K562 (cell line): ENCODE results near the gene SLC26A11. TPM values are rescaled to one million over a fixed set of nuclear protein-coding genes. Genes with fewer than 3 reads are reported as not detected.

Experiments
- CCNT2 ChIP-seq: IDR thresholded peaks from 2 replicates; pipeline ENCODE4 v1.6.1; 2011; ENCODE audit warnings: borderline replicate concordance, low read depth, mild to moderate bottlenecking, moderate library complexity, mixed read lengths, low read length; ENCODE audit not compliant: insufficient read length; ENCODE audit errors: extremely low read depth
- CEBPG ChIP-seq, 3 experiments: fragments of 200-800 bp in 1 of 3; sonication (Bioruptor generic) in 1 of 3; sonication (generic) in 1 of 3; formaldehyde crosslinking in 1 of 3; IDR thresholded peaks in 2 of 3; conservative IDR thresholded peaks in 1 of 3; 2 replicates each; pipeline versions ENCODE4 v1.6.1 to v1.8.0; 2016 to 2022; ENCODE audit warnings: missing compliant biosample characterization in 2 of 3, missing genetic modification characterization in 2 of 3, mild to moderate bottlenecking in 1 of 3, missing genetic modification reagents in 1 of 3
- DACH1 ChIP-seq: fragments of 450-650 bp; IDR thresholded peaks from 2 replicates; pipeline ENCODE4 v1.6.1; 2018; ENCODE audit not compliant: partially characterized antibody
- E2F8 ChIP-seq: fragments of 450-650 bp; IDR thresholded peaks from 2 replicates; pipeline ENCODE4 v1.7.1; 2018; ENCODE audit warnings: mild to moderate bottlenecking, low read depth; ENCODE audit not compliant: partially characterized antibody
- ETS2 ChIP-seq: IDR thresholded peaks from 2 replicates; pipeline ENCODE4 v1.6.1; 2016; ENCODE audit warnings: borderline replicate concordance, missing genetic modification characterization, mild to moderate bottlenecking, moderate library complexity, missing compliant biosample characterization; ENCODE audit not compliant: poor library complexity, severe bottlenecking
- HCFC1 ChIP-seq: IDR thresholded peaks from 2 replicates; pipeline ENCODE4 v1.6.1; 2012; ENCODE audit warnings: low read depth, low read length, improper control_type of control experiment
- HDAC2 ChIP-seq: fragments of 450-650 bp; IDR thresholded peaks from 2 replicates; pipeline ENCODE4 v1.6.1; 2016; ENCODE audit warnings: mild to moderate bottlenecking
- HDAC6 ChIP-seq: IDR thresholded peaks from 2 replicates; pipeline ENCODE4 v1.6.1; 2012; ENCODE audit warnings: low read depth, mild to moderate bottlenecking, control low read depth, inconsistent platforms, low read length, moderate library complexity
- HDAC8 ChIP-seq: fragments of 450-650 bp; IDR thresholded peaks from 2 replicates; pipeline ENCODE4 v1.6.1; 2016; ENCODE audit warnings: mild to moderate bottlenecking, missing genetic modification characterization, moderate library complexity, missing compliant biosample characterization
- LEF1 ChIP-seq: fragments of 450-650 bp; IDR thresholded peaks from 2 replicates; pipeline ENCODE4 v1.6.1; 2016; ENCODE audit warnings: mild to moderate bottlenecking
- NKRF ChIP-seq: fragments of 450-650 bp; IDR thresholded peaks from 2 replicates; pipeline ENCODE4 v1.6.1; 2016; ENCODE audit warnings: borderline replicate concordance
- PHB ChIP-seq: fragments of 250-450 bp; sonication (Bioruptor Pico); IDR thresholded peaks from 2 replicates; pipeline ENCODE4 v1.5.0; 2021
- RNF2 ChIP-seq: sonication (generic); IDR thresholded peaks from 2 replicates; pipeline ENCODE4 v1.6.1; 2016
- SAP30 ChIP-seq: fragments of 200-600 bp; sonication (generic); IDR thresholded peaks from 2 replicates; pipeline ENCODE4 v1.6.1; 2012; ENCODE audit warnings: borderline replicate concordance, low read depth, mild to moderate bottlenecking, moderate library complexity, low read length, control low read depth, inconsistent platforms; ENCODE audit not compliant: insufficient read depth, poor library complexity, severe bottlenecking
- XRCC4 ChIP-seq: IDR thresholded peaks from one replicate; pipeline ENCODE4 v1.6.1; 2011; ENCODE audit not compliant: insufficient read depth, insufficient read length; ENCODE audit errors: extremely low read depth
- ZBTB12 ChIP-seq: fragments of 250-450 bp; sonication (Bioruptor Pico); IDR thresholded peaks from 2 replicates; pipeline ENCODE4 v1.4.0; 2020
- ZFPM2 ChIP-seq: fragments of 250-450 bp; sonication (Bioruptor Pico); IDR thresholded peaks from 2 replicates; pipeline ENCODE4 v1.5.1; 2022; ENCODE audit warnings: mild to moderate bottlenecking
- ZNF146 ChIP-seq: IDR thresholded peaks from one replicate; pipeline ENCODE4 v1.6.1; 2018; ENCODE audit warnings: missing compliant biosample characterization; ENCODE audit not compliant: unreplicated experiment
- ZNF408 ChIP-seq: fragments of 250-450 bp; sonication (Bioruptor Pico); IDR thresholded peaks from 2 replicates; pipeline ENCODE4 v1.4.0; 2020; ENCODE audit warnings: low read depth, mild to moderate bottlenecking, moderate library complexity
- ZNF511 ChIP-seq: sonication (generic); formaldehyde crosslinking; IDR thresholded peaks from 2 replicates; pipeline ENCODE4 v1.8.0; 2022; ENCODE audit warnings: mild to moderate bottlenecking, missing genetic modification reagents
- polyA plus RNA-seq, 8 experiments: library from polyadenylated mRNA; depleted of rRNA in 4 of 8; stranded (reverse) in 5 of 8; unstranded in 3 of 8; fragments of >200 nt; fragmentation: Nextera tagmentation in 2 of 8; fragmentation: Illumina TruSeq in 1 of 8; extraction: Ambion mirVana in 2 of 8; extraction: Trizol in 1 of 8; gene quantifications; 2 replicates each; pipeline versions ENCODE4 v1.2.1 to v1.2.3, GENCODE V29; 2011 to 2014; ENCODE audit warnings: inconsistent platforms in 1 of 8, missing spikeins in 1 of 8
- total RNA-seq, 7 experiments: library from RNA; depleted of rRNA in 6 of 7; stranded (reverse); fragments of >200 nt in 6 of 7; fragmentation: Illumina TruSeq in 2 of 7; extraction: Trizol in 2 of 7; gene quantifications; 2 replicates each; pipeline versions ENCODE4 v1.2.1 to v1.2.3, GENCODE V29; 2011 to 2021; ENCODE audit warnings: low replicate concordance in 1 of 7

The SLC26A11 gene
- total and polyA plus RNA-seq, 9 of the 15 experiments (the other 6 are each of a cell fraction or from before 2014, with no cell fraction given) = 0.06 to 3.1 (median 1.2) TPM; not detected in 1

- TF ChIP-seq XRCC4 = no peak
- TF ChIP-seq ZFPM2 (CRISPR knock-in tag) = no peak
- no peak for TF ChIP-seq SAP30
- no peak for TF ChIP-seq HDAC6
- no peak for TF ChIP-seq ZNF511 (CRISPR knock-in tag)
- TF ChIP-seq HDAC8 = peak; percentile 89
- TF ChIP-seq ZBTB12 = peak; percentile 65; the same call in 1 of the 2 replicates
- no peak for TF ChIP-seq E2F8
- peak; percentile 93 for TF ChIP-seq HDAC2
- no peak for TF ChIP-seq ZNF408 (CRISPR knock-in tag)
- peak; percentile 85 for TF ChIP-seq LEF1
- TF ChIP-seq CEBPG (CRISPR knock-in tag; IDR thresholded peaks at IDR 0.05) = peak; percentile 29; the same call in 1 of the 2 replicates
- TF ChIP-seq CEBPG (tag; conservative IDR thresholded peaks at IDR 0.05 in 1 of 2, IDR thresholded peaks at IDR 0.05 in 1 of 2) = no peak
- peak; percentile 38; the same call in 1 of the 2 replicates for TF ChIP-seq RNF2
- no peak for TF ChIP-seq ZNF146
- TF ChIP-seq DACH1 = no peak
- TF ChIP-seq PHB (CRISPR knock-in tag) = no peak
- no peak for TF ChIP-seq ETS2 (tag)
- no peak for TF ChIP-seq HCFC1
- TF ChIP-seq NKRF = 0 out of 2 replicates have a peak, but pooled peaks have one; percentile 42
- TF ChIP-seq CCNT2 = no peak
Observed at GRCh38 chr17:80254396-80255251, 34.4 kb downstream of the SLC26A11 start (continued).
